Keratinocyte (primary cell): Measurements from ENCODE around the gene WAS. TPM values are rescaled to one million over a fixed set of nuclear protein-coding genes. Genes with fewer than 3 reads are reported as not detected.

ENCODE experiments used
- DNase-seq: peaks from one replicate; pipeline ENCODE4 v3.0.0-alpha.2; 2011; ENCODE audit warnings: low read depth, missing footprints, low spot score
- FAIRE-seq: peaks from 2 replicates; lab custom pipeline; 2011; peaks lifted over from hg19 to GRCh38; lab: Jason Lieb, UNC
- H2AFZ ChIP-seq: 2 replicates; pipeline ENCODE4 v1.6.0; 2012; ENCODE audit warnings: low read length, control low read depth, inconsistent platforms; ENCODE audit not compliant: control insufficient read depth
- H3K27ac ChIP-seq: 2 replicates; pipeline ENCODE4 v1.5.1; 2011; ENCODE audit warnings: low read length; ENCODE audit not compliant: control insufficient read depth, insufficient read depth
- H3K27me3 ChIP-seq: 3 replicates; pipeline ENCODE4 v1.6.0; 2011; ENCODE audit warnings: low read length; ENCODE audit not compliant: control insufficient read depth, insufficient read depth; ENCODE audit errors: extremely low read depth
- H3K36me3 ChIP-seq, 2 experiments: 2 replicates in 1 of 2; 3 replicates in 1 of 2; pipeline ENCODE4 v1.5.1; 2011; ENCODE audit warnings: low read length in 2 of 2, mild to moderate bottlenecking in 1 of 2; ENCODE audit not compliant: control insufficient read depth in 2 of 2, insufficient read depth in 2 of 2; ENCODE audit errors: extremely low read depth in 1 of 2
- H3K4me1 ChIP-seq: 3 replicates; pipeline ENCODE4 v1.5.1; 2011; ENCODE audit warnings: low read length; ENCODE audit not compliant: control insufficient read depth, insufficient read depth; ENCODE audit errors: extremely low read depth
- H3K4me2 ChIP-seq: 3 replicates; pipeline ENCODE4 v1.6.0; 2011; ENCODE audit warnings: low read depth, low read length; ENCODE audit not compliant: control insufficient read depth, insufficient read depth; ENCODE audit errors: extremely low read depth
- H3K4me3 ChIP-seq, 3 experiments: fragments of 200-600 bp in 1 of 3; sonication (generic) in 1 of 3; 2 replicates in 2 of 3; 3 replicates in 1 of 3; pipeline ENCODE4 v1.5.1; 2011 to 2016; ENCODE audit warnings: low read length in 3 of 3, mild to moderate bottlenecking in 3 of 3, control low read depth in 2 of 3, inconsistent platforms in 1 of 3, low read depth in 1 of 3, mixed read lengths in 1 of 3, mixed run types in 1 of 3, moderate library complexity in 1 of 3; ENCODE audit not compliant: control insufficient read depth in 2 of 3, insufficient read depth in 2 of 3; ENCODE audit errors: extremely low read depth in 1 of 3
- H3K79me2 ChIP-seq: 2 replicates; pipeline ENCODE4 v1.6.0; 2012; ENCODE audit warnings: low read length; ENCODE audit not compliant: control insufficient read depth, insufficient read depth
- H3K9ac ChIP-seq: 3 replicates; pipeline ENCODE4 v1.6.0; 2011; ENCODE audit warnings: low read length; ENCODE audit not compliant: control insufficient read depth, insufficient read depth; ENCODE audit errors: extremely low read depth
- H3K9me1 ChIP-seq: 3 replicates; pipeline ENCODE4 v1.6.0; 2011; ENCODE audit warnings: low read length; ENCODE audit not compliant: control insufficient read depth, insufficient read depth; ENCODE audit errors: extremely low read depth
- H3K9me3 ChIP-seq: 2 replicates; pipeline ENCODE4 v1.5.1; 2012; ENCODE audit warnings: low read depth, low read length; ENCODE audit not compliant: control insufficient read depth
- H4K20me1 ChIP-seq: 3 replicates; pipeline ENCODE4 v1.6.0; 2011; ENCODE audit warnings: low read length; ENCODE audit not compliant: control insufficient read depth, insufficient read depth; ENCODE audit errors: extremely low read depth
- CTCF ChIP-seq, 3 experiments: IDR thresholded peaks in 1 of 3; conservative IDR thresholded peaks in 1 of 3; optimal IDR thresholded peaks in 1 of 3; 2 replicates in 2 of 3; 3 replicates in 1 of 3; pipeline versions ENCODE3 to v1.5.1; 2011; ENCODE audit warnings: low read length in 3 of 3, mild to moderate bottlenecking in 3 of 3, moderate library complexity in 2 of 3, control low read depth in 1 of 3, inconsistent platforms in 1 of 3; ENCODE audit not compliant: insufficient read depth in 2 of 3; ENCODE audit errors: extremely low read depth in 1 of 3
- EZH2 ChIP-seq: IDR thresholded peaks from one replicate; pipeline ENCODE4 v1.6.1; 2012; ENCODE audit warnings: inconsistent platforms, mild to moderate bottlenecking, low read length, moderate library complexity
- dilution Hi-C: fragments of 300-500 bp; cut with MboI; formaldehyde crosslinking; loops from one replicate; pipeline ENCODE4 v1.7.0; 2020; ENCODE audit warnings: low sequenced_read_pairs; ENCODE audit not compliant: extremely low pct_ligation_motif_present
- polyA plus RNA-seq, 5 experiments: library from polyadenylated mRNA; depleted of rRNA in 3 of 5; stranded (reverse) in 3 of 5; stranded (forward) in 1 of 5; unstranded in 1 of 5; fragments of >200 nt; gene quantifications; 1 replicate in 1 of 5; 2 replicates in 3 of 5; 3 replicates in 1 of 5; pipeline versions ENCODE4 v1.2.1 to v1.2.3, GENCODE V29; 2011 to 2012; ENCODE audit warnings: missing spikeins in 2 of 5, low read depth in 1 of 5, low replicate concordance in 1 of 5

Gene WAS
- polyA plus RNA-seq, 1 donor (not counting 4 experiments of a cell fraction or from before 2014, with no cell fraction given) = 0.07 TPM

- TF ChIP-seq CTCF (optimal IDR thresholded peaks at IDR 0.05 in 1 of 3, IDR thresholded peaks at IDR 0.05 in 1 of 3, conservative IDR thresholded peaks at IDR 0.05 in 1 of 3; ENCODE audit: extremely low read depth in 1 of 3, insufficient read depth in 2 of 3, low read length in 3 of 3) = no peak
- TF ChIP-seq EZH2 = no peak
- Histone ChIP-seq H3K4me1 (no peaks in the 10 kb centered on the region), H3K36me3 (no peaks in the 10 kb centered on the region), H3K79me2 (no peaks in the 10 kb centered on the region), H3K9ac (no peak overlapping the region), H3K27me3 (no peaks in the 10 kb centered on the region), H4K20me1 (no peaks in the 10 kb centered on the region), H3K4me3 (no peak overlapping the region), H3K9me1 (no peaks in the 10 kb centered on the region), H3K9me3 (peaks cover 3% of the 10 kb centered on the region), H3K27ac (no peak overlapping the region), H2AFZ (no peak overlapping the region), H3K4me2 (no peak overlapping the region)
- no peak for DNase-seq
- FAIRE-seq = no peak
- dilution Hi-C loops = no loop called here
These were observed 27.7 kb downstream of the WAS start for GRCh38 chrX:48711162-48711928.

- dilution Hi-C loops = no loop called here
- Histone ChIP-seq H3K4me2 (no peak overlapping the region), H3K4me1 (no peaks in the 10 kb centered on the region), H3K27me3 (no peaks in the 10 kb centered on the region), H3K9ac (no peak overlapping the region), H2AFZ (no peak overlapping the region), H3K79me2 (no peaks in the 10 kb centered on the region), H3K4me3 (no peak overlapping the region), H3K27ac (no peak overlapping the region), H4K20me1 (no peaks in the 10 kb centered on the region), H3K36me3 (no peaks in the 10 kb centered on the region), H3K9me3 (peaks cover 3% of the 10 kb centered on the region), H3K9me1 (no peaks in the 10 kb centered on the region)
- TF ChIP-seq EZH2 = no peak
- TF ChIP-seq CTCF (optimal IDR thresholded peaks at IDR 0.05 in 1 of 3, IDR thresholded peaks at IDR 0.05 in 1 of 3, conservative IDR thresholded peaks at IDR 0.05 in 1 of 3; ENCODE audit: extremely low read depth in 1 of 3, insufficient read depth in 2 of 3, low read length in 3 of 3) = no peak
- DNase-seq (no peak), FAIRE-seq (no peak)
These were observed 28.4 kb downstream of the WAS start for GRCh38 chrX:48711929-48712505.
